Measurements from ENCODE around the gene CUTC. TPM values are rescaled to one million over a fixed set of nuclear protein-coding genes. Genes with fewer than 3 reads are reported as not detected.

Gene CUTC
- total RNA-seq, 1 experiment from 2014 or later = 53.6 TPM

- Histone ChIP-seq H3K9ac (ENCODE audit: low read length) (no peak overlapping the region), H2AFZ (ENCODE audit: low read depth, low read length, poor library complexity, severe bottlenecking) (no peak overlapping the region), H3K9me3 (ENCODE audit: control insufficient read depth in 1 of 2, insufficient read depth in 1 of 2, low read depth in 1 of 2, low read length in 2 of 2) (no peaks in the 10 kb centered on the region), H3K4me2 (ENCODE audit: low read length) (no peak overlapping the region), H3K4me1 (ENCODE audit: control insufficient read depth in 1 of 2, insufficient read depth in 2 of 2, low read length in 2 of 2) (peaks cover 18 to 26% of the 10 kb centered on the region in 2 experiments), H3K79me2 (ENCODE audit: insufficient read depth, low read length) (peaks cover 16% of the 10 kb centered on the region), H4K20me1 (ENCODE audit: insufficient read depth) (no peaks in the 10 kb centered on the region), H3K9me2 (ENCODE audit: insufficient read depth) (no peaks in the 10 kb centered on the region), H3K4me3 (replicated peaks in 1 of 2; ENCODE audit: low read depth in 1 of 2, low read length in 2 of 2) (no peak overlapping the region), H3K36me3 (ENCODE audit: control insufficient read depth in 1 of 2, insufficient read depth in 2 of 2, low read length in 2 of 2) (peaks cover 76 to 77% of the 10 kb centered on the region in 2 experiments), H3K27ac (ENCODE audit: low read depth, low read length) (no peak overlapping the region), H3K27me3 (ENCODE audit: insufficient read depth, low read length) (no peaks in the 10 kb centered on the region)
- intact Hi-C loops (cut with micrococcal nuclease) = no loop called here
- TF ChIP-seq CTCF (IDR thresholded peaks at IDR 0.05 in 2 of 3, conservative IDR thresholded peaks at IDR 0.05 in 1 of 3; ENCODE audit: borderline replicate concordance in 1 of 3, insufficient read depth in 1 of 3, low read depth in 2 of 3, low read length in 2 of 3) = no peak
- no peak for TF ChIP-seq FOSL1 (IDR thresholded peaks at IDR 0.05; ENCODE audit: low read depth)
- ATAC-seq (no peak), DNase-seq (ENCODE audit: low read depth, low spot score) (no peak)
- BruUV-seq (replicated peaks) = no TSS peak
- POLR2A ChIA-PET = interaction anchor here (1.3 kb wide), 1 partner anchor 22 kb away, joined by 3 read pairs; the partner anchor contains the start of gene CUTC
- CTCF ChIA-PET = no interaction called here
- RAD21 ChIA-PET (ENCODE audit: low non-redundant PET in 1 of 2, low total read pairs in 2 of 2, uncharacterized antibody in 2 of 2, unreplicated experiment in 2 of 2) = no interaction called here
Observed at GRCh38 chr10:99754670-99755069, 22.6 kb downstream of the CUTC start.

DNA sequence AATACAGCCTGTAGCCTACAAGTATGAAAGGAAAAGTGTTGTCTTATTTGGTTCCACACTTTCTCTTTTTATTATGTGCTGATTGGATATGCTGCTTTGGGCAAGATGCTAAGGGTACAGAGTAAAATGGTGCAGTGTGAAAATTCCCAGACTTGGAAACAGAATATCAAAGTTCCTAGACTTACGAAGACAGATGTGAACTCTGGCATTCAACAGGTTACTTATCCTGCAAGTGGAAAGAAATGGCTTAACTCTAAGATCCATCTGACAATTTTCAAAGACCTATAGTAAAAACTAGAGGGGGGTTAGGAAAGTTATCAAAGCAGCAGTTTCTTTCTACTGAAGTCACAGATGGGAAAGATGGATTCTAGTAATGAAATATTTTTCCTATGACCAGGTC lies 24.1 kb downstream of the CUTC start:
- DNase-seq (ENCODE audit: low read depth, low spot score) (no peak), ATAC-seq (no peak)
- Histone ChIP-seq H3K36me3 (ENCODE audit: control insufficient read depth in 1 of 2, insufficient read depth in 2 of 2, low read length in 2 of 2) (peaks cover 63 to 64% of the 10 kb centered on the region in 2 experiments), H3K27ac (ENCODE audit: low read depth, low read length) (no peak overlapping the region), H3K9ac (ENCODE audit: low read length) (no peak overlapping the region), H3K27me3 (ENCODE audit: insufficient read depth, low read length) (no peaks in the 10 kb centered on the region), H3K4me3 (replicated peaks in 1 of 2; ENCODE audit: low read depth in 1 of 2, low read length in 2 of 2) (no peak overlapping the region), H3K9me2 (ENCODE audit: insufficient read depth) (no peaks in the 10 kb centered on the region), H3K79me2 (ENCODE audit: insufficient read depth, low read length) (0 out of 2 replicates have a peak, but pooled peaks cover 7% of the 10 kb centered on the region), H2AFZ (ENCODE audit: low read depth, low read length, poor library complexity, severe bottlenecking) (no peak overlapping the region), H3K4me2 (ENCODE audit: low read length) (no peak overlapping the region), H4K20me1 (ENCODE audit: insufficient read depth) (no peaks in the 10 kb centered on the region), H3K4me1 (ENCODE audit: control insufficient read depth in 1 of 2, insufficient read depth in 2 of 2, low read length in 2 of 2) (peaks cover 33 to 40% of the 10 kb centered on the region in 2 experiments), H3K9me3 (ENCODE audit: control insufficient read depth in 1 of 2, insufficient read depth in 1 of 2, low read depth in 1 of 2, low read length in 2 of 2) (no peaks in the 10 kb centered on the region)
- BruUV-seq (replicated peaks) = no TSS peak
- RAD21 ChIA-PET (ENCODE audit: low non-redundant PET in 1 of 2, low total read pairs in 2 of 2, uncharacterized antibody in 2 of 2, unreplicated experiment in 2 of 2) = no interaction called here
- CTCF ChIA-PET = no interaction called here
- intact Hi-C loops (cut with micrococcal nuclease) = no loop called here
- POLR2A ChIA-PET = no interaction called here
- TF ChIP-seq EZH2 (IDR thresholded peaks at IDR 0.05) (no peak), ATF3 (IDR thresholded peaks at IDR 0.05) (no peak), CTCF (IDR thresholded peaks at IDR 0.05 in 2 of 3, conservative IDR thresholded peaks at IDR 0.05 in 1 of 3; ENCODE audit: borderline replicate concordance in 1 of 3, insufficient read depth in 1 of 3, low read depth in 2 of 3, low read length in 2 of 3) (no peak), ZNF274 (IDR thresholded peaks at IDR 0.05; ENCODE audit: low read depth, low read length) (no peak), RAD21 (IDR thresholded peaks at IDR 0.05; ENCODE audit: low read depth) (no peak), CEBPB (IDR thresholded peaks at IDR 0.05; ENCODE audit: low read depth) (no peak), SIN3A (IDR thresholded peaks at IDR 0.05; ENCODE audit: low read depth) (no peak), ZFX (IDR thresholded peaks at IDR 0.05) (no peak), POLR2AphosphoS5 (IDR thresholded peaks at IDR 0.05; ENCODE audit: low read depth, low read length) (no peak), POLR2A (IDR thresholded peaks at IDR 0.05; ENCODE audit: borderline replicate concordance, extremely low read depth, insufficient read depth, insufficient read length) (no peak), FOSL1 (IDR thresholded peaks at IDR 0.05; ENCODE audit: low read depth) (no peak), ZBTB33 (IDR thresholded peaks at IDR 0.05; ENCODE audit: extremely low read depth, insufficient replicate concordance, low read length) (no peak), JUND (IDR thresholded peaks at IDR 0.05) (no peak), SP1 (IDR thresholded peaks at IDR 0.05; ENCODE audit: low read depth) (no peak)
- TF ChIP-seq, protein P1, sequence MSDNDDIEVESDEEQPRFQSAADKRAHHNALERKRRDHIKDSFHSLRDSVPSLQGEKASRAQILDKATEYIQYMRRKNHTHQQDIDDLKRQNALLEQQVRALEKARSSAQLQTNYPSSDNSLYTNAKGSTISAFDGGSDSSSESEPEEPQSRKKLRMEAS (IDR thresholded peaks at IDR 0.05) = no peak

Data from HCT116 (cell line).